H1 (cell line): ENCODE measurements around the gene KLRF1.

ENCODE experiments used
- CHD2 ChIP-seq: IDR thresholded peaks from 2 replicates; pipeline ENCODE4 v1.6.1; 2012; ENCODE audit warnings: low read length, improper control_type of control experiment
- CTCF ChIP-seq, 3 experiments: IDR thresholded peaks; 1 replicate in 2 of 3; 2 replicates in 1 of 3; pipeline versions ENCODE4 v1.5.1 to v1.6.1; 2011; ENCODE audit warnings: low read length in 3 of 3, mild to moderate bottlenecking in 3 of 3, inconsistent platforms in 2 of 3, low read depth in 1 of 3, moderate library complexity in 1 of 3; ENCODE audit not compliant: insufficient read depth in 1 of 3; ENCODE audit errors: control extremely low read depth in 1 of 3
- EGR1 ChIP-seq: IDR thresholded peaks from 2 replicates; pipeline ENCODE4 v1.6.1; 2011; ENCODE audit warnings: low read depth, low read length, borderline replicate concordance
- EZH2 ChIP-seq: fragments of 200-600 bp; sonication (generic); IDR thresholded peaks from 2 replicates; pipeline ENCODE4 v1.7.1; 2012; ENCODE audit warnings: low read depth, mild to moderate bottlenecking, moderate library complexity, low read length, inconsistent platforms; ENCODE audit not compliant: severe bottlenecking
- RNF2 ChIP-seq: fragments of 200-900, 300-1000 bp; sonication (generic); IDR thresholded peaks from 2 replicates; pipeline ENCODE4 v1.7.1; 2016; ENCODE audit warnings: borderline replicate concordance, low read depth, mild to moderate bottlenecking, antibody characterized with exemption, low read length; ENCODE audit not compliant: poor library complexity, severe bottlenecking; ENCODE audit errors: missing control alignments
- TAF1 ChIP-seq: IDR thresholded peaks from 2 replicates; pipeline ENCODE4 v1.6.1; 2011; ENCODE audit warnings: mild to moderate bottlenecking, low read depth, low read length

DNA sequence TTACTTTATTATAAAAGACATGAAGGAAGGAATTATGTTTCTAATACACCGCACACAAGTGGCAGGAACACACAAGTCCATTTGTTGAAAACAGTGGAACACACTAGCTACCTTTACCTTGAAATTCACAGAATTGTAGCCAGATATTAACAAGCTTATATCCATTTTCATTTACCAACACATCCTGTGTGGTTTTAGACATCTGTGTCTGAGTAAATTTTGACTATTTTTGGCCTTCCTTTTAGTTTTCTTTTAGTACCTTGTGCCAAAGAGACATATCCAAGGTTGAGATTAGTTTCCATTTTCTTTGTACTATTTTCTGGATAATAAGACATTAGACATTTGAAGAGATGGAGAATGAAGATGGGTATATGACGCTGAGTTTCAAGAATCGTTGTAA is 54.0 kb downstream of the KLRF1 start, which contains the start of gene KLRF2:
- TF ChIP-seq CTCF (IDR thresholded peaks at IDR 0.05; ENCODE audit: control extremely low read depth in 1 of 3, insufficient read depth in 1 of 3, low read depth in 1 of 3, low read length in 3 of 3) = no peak
- no peak for TF ChIP-seq TAF1
- TF ChIP-seq RNF2 = no peak
- no peak for TF ChIP-seq EZH2
- TF ChIP-seq EGR1 = no peak
- no peak for TF ChIP-seq CHD2
